ENCODE results near the gene ADAT3.

DNA sequence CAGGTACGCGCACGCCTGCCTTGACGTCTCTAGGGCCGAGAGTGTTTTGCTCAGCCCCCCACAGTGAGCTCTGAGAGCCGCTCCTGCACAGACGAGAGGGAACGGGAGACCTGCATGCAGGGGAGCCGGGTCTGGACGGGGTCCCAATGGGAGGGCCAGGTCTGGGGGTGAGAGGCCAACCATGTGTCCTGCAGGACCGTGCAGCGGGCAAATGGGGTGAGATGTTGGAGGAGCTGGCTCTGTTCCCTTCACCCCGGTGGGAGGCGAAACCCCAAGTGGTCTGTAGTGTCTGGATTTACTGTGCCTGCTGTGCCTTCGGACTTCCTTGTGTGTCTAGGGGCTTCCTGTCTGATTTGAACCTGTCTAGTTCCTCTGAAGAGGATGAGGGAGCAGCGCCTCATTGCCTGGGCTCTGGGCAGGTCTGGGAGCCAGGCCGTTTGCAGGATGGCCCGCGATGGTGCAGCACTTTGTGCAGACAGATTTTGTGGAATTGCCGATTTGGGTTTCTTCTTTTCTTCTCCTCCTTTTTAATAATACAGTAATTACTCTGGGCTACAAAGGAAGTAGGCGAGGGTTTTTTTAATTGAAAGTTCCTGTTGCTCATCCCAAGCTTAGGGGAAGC lies 37.8 kb downstream of the ADAT3 start:
- TF ChIP-seq, protein P1, sequence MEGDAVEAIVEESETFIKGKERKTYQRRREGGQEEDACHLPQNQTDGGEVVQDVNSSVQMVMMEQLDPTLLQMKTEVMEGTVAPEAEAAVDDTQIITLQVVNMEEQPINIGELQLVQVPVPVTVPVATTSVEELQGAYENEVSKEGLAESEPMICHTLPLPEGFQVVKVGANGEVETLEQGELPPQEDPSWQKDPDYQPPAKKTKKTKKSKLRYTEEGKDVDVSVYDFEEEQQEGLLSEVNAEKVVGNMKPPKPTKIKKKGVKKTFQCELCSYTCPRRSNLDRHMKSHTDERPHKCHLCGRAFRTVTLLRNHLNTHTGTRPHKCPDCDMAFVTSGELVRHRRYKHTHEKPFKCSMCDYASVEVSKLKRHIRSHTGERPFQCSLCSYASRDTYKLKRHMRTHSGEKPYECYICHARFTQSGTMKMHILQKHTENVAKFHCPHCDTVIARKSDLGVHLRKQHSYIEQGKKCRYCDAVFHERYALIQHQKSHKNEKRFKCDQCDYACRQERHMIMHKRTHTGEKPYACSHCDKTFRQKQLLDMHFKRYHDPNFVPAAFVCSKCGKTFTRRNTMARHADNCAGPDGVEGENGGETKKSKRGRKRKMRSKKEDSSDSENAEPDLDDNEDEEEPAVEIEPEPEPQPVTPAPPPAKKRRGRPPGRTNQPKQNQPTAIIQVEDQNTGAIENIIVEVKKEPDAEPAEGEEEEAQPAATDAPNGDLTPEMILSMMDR (IDR thresholded peaks at IDR 0.05; ENCODE audit: insufficient read depth, low read depth, low read length), result no peak
- TF ChIP-seq EZH2 (IDR thresholded peaks at IDR 0.05; ENCODE audit: insufficient read depth, low read length), result no peak
